ENCODE data around the gene MYEOV.
A peak's percentile ranks its signal among the peaks of the same experiment; 100 is the strongest.

MYEOV gene

DNA sequence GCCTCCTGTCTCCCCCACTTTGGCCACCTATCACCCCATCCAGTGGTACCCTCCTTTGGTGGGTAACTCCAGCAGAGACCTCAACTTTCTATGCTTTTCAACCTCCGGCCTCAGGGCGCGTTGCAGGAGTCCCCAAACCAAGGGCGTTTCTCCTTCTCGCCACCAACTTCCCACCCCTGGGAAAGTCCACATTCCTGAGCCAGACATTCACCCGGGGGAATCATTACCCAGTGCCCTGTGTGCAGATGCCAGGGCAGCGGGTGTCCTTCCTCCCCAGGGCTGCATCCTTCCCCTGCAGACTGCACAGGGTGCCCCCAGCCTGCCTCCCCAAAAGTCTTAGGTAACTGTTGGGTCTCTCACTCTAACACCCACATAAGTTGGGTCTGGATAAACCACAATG is 26.4 kb downstream of the MYEOV start:
- Histone ChIP-seq H2AK5ac (ENCODE audit: low read length) (no peak overlapping the region), H3K4me2 (ENCODE audit: low read length) (no peak overlapping the region), H3K4me1 (ENCODE audit: control insufficient read depth, low read depth, low read length) (peaks cover 3% of the 10 kb centered on the region), H3K4me3 (ENCODE audit: low read length) (no peak overlapping the region), H3K4ac (ENCODE audit: low read depth, low read length) (no peak overlapping the region), H3K23ac (ENCODE audit: low read length) (no peak overlapping the region), H2BK120ac (ENCODE audit: low read depth, low read length) (no peak overlapping the region), H3K27ac (ENCODE audit: low read depth, low read length) (no peak overlapping the region), H3K27me3 (ENCODE audit: insufficient read depth, low read length, poor library complexity) (no peaks in the 10 kb centered on the region), H3K79me2 (ENCODE audit: control insufficient read depth, insufficient read depth, low read length) (no peaks in the 10 kb centered on the region), H3K36me3 (ENCODE audit: control insufficient read depth, insufficient read depth, low read length) (no peaks in the 10 kb centered on the region), H2BK15ac (replicated peaks; ENCODE audit: low read depth) (no peak overlapping the region), H4K5ac (ENCODE audit: low read length) (no peak overlapping the region), H3K18ac (ENCODE audit: low read length) (no peak overlapping the region), H3K9ac (ENCODE audit: low read length) (no peak overlapping the region), H3K79me1 (ENCODE audit: low read length) (no peaks in the 10 kb centered on the region), H3K56ac (ENCODE audit: low read length) (no peak overlapping the region), H2BK5ac (ENCODE audit: low read length) (no peak overlapping the region), H4K8ac (ENCODE audit: low read depth, low read length) (no peak overlapping the region)
- WGBS (ENCODE audit: extremely low coverage, insufficient coverage, low lambda C conversion rate) = no CpG with 5 or more reads among the region's 7 CpGs
- DNase-seq = no peak

DNA sequence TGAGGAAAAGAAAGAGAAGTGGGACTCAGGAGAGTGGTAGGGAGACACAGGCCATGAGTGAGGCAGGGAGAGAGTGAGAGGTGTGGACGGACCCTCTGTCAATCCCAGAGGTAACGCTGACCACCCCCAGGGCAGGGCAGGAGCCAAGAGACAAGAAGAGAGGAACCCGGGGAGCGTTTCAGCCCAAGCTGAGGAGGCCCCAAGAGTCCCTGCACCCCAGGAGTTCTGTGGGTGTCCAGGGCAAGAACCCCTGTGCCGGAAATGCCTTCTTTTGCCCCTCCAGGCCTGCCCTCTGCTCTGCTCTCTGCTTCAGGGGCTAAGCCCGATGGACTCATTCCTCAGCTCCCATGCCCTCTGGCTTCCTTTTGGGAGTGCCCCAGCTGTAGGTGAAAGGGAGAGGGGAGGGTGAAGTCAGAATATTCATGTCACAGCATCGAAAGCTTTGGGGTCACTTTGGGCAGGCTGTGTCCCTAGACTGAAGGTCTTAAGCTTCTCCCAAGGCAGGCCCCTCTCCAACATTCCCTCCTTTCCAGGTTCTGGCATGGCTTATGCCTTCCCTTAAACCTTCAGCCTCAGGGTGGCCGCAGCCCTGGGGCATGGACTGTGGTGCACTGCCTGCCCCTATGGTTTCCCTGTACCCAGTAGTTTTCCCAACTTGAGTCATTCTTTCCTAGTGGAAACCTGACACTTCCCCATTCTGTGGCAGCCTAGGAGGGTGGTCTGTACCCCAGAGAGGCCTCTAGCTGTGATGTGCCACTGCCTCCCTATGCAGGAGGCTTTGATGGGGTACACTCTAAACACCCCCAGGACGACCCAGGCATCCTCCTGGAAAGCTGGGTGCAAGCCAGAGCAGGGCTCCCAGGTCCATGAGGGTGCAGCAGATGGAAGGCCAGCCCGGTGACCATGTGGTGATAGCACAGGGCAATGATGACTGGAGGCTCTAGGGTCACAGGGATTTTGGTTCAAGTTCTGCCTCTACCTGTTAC is 27.1 kb downstream of the MYEOV start:
- no peaks in the 10 kb centered on the region for H3K27me3 ChIP-seq (ENCODE audit: insufficient read depth, low read length, poor library complexity)
- H3K4me3 ChIP-seq (ENCODE audit: low read length) = no peak overlapping the region
- no peak overlapping the region for H4K5ac ChIP-seq (ENCODE audit: low read length)
- H4K8ac ChIP-seq (ENCODE audit: low read depth, low read length) = no peak overlapping the region
- H3K56ac ChIP-seq (ENCODE audit: low read length) = no peak overlapping the region
- H2BK5ac ChIP-seq (ENCODE audit: low read length) = no peak overlapping the region
- no peak for DNase-seq
- no peak overlapping the region for H2AK5ac ChIP-seq (ENCODE audit: low read length)
- no peaks in the 10 kb centered on the region for H3K79me1 ChIP-seq (ENCODE audit: low read length)
- no peak overlapping the region for H3K4ac ChIP-seq (ENCODE audit: low read depth, low read length)
- no peak overlapping the region for H3K9ac ChIP-seq (ENCODE audit: low read length)
- no peaks in the 10 kb centered on the region for H3K79me2 ChIP-seq (ENCODE audit: control insufficient read depth, insufficient read depth, low read length)
- no peak overlapping the region for H2BK15ac ChIP-seq (replicated peaks; ENCODE audit: low read depth)
- H3K4me1 ChIP-seq (ENCODE audit: control insufficient read depth, low read depth, low read length) = peaks cover 3% of the 10 kb centered on the region
- no peak overlapping the region for H3K27ac ChIP-seq (ENCODE audit: low read depth, low read length)
- H3K23ac ChIP-seq (ENCODE audit: low read length) = peak overlapping the region; percentile 24
- no peak overlapping the region for H3K4me2 ChIP-seq (ENCODE audit: low read length)
- WGBS (ENCODE audit: extremely low coverage, insufficient coverage, low lambda C conversion rate) = no CpG with 5 or more reads among the region's 10 CpGs
- H2BK120ac ChIP-seq (ENCODE audit: low read depth, low read length) = no peak overlapping the region
- no peaks in the 10 kb centered on the region for H3K36me3 ChIP-seq (ENCODE audit: control insufficient read depth, insufficient read depth, low read length)
- H3K18ac ChIP-seq (ENCODE audit: low read length) = no peak overlapping the region

DNA sequence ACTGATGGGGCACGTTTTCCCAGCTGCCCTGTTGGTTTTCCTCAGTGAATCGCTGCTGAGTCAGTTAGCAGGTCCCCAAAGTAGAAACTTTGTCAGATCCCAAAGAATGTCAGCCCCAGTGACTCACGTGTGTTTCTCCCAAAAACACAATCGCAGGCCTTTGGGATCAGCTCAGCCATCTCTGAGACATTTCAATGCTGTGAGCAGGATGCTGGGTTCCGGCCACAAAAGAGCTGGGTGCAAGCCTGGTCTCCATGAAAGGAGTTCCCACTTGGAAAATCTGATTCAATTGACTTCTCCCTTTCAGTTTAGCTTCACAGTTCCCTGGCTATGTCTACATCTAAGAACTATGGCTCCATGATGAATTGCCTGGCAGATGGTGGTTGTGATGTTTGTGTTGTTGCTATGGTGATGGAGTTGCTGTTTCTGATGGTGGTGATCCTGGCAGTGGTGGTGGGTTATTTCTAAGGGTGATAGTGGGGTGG is 28.0 kb downstream of the MYEOV start:
- no CpG with 5 or more reads among the region's 5 CpGs for WGBS (ENCODE audit: extremely low coverage, insufficient coverage, low lambda C conversion rate)

DNA sequence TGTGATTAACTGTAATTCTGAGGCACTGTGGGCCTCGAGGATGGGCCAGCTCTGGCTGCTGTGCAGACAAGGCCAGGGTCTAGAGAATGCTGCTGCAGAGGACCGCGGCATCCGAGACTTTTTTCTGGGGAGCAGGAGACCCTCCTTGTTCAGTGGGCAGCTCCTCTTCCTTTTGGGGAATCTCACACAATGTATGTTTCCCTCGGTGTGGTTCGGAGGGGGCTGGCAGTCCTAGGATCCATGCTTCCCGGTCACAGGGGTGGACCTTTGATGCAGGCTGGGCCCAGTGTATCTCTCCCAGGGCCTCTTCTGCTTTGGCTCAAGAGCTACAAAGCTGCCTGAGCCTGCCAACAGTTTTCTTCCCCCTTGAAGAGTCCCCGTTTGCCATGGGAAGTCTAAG is 31.5 kb downstream of the MYEOV start:
- Histone ChIP-seq H3K4me2 (ENCODE audit: low read length) (no peak overlapping the region), H3K27me3 (ENCODE audit: insufficient read depth, low read length, poor library complexity) (no peaks in the 10 kb centered on the region), H3K4me1 (ENCODE audit: control insufficient read depth, low read depth, low read length) (no peaks in the 10 kb centered on the region), H4K8ac (ENCODE audit: low read depth, low read length) (no peak overlapping the region), H2BK15ac (replicated peaks; ENCODE audit: low read depth) (no peak overlapping the region), H4K5ac (ENCODE audit: low read length) (no peak overlapping the region), H3K56ac (ENCODE audit: low read length) (no peak overlapping the region), H3K79me1 (ENCODE audit: low read length) (no peaks in the 10 kb centered on the region), H3K27ac (ENCODE audit: low read depth, low read length) (no peak overlapping the region), H3K79me2 (ENCODE audit: control insufficient read depth, insufficient read depth, low read length) (no peaks in the 10 kb centered on the region), H3K18ac (ENCODE audit: low read length) (no peak overlapping the region), H3K36me3 (ENCODE audit: control insufficient read depth, insufficient read depth, low read length) (no peaks in the 10 kb centered on the region), H2BK5ac (ENCODE audit: low read length) (no peak overlapping the region), H2AK5ac (ENCODE audit: low read length) (no peak overlapping the region), H3K23ac (ENCODE audit: low read length) (no peak overlapping the region), H3K4ac (ENCODE audit: low read depth, low read length) (no peak overlapping the region), H3K4me3 (ENCODE audit: low read length) (no peak overlapping the region), H3K9ac (ENCODE audit: low read length) (no peak overlapping the region), H2BK120ac (ENCODE audit: low read depth, low read length) (no peak overlapping the region)
- no peak for DNase-seq
- WGBS (ENCODE audit: extremely low coverage, insufficient coverage, low lambda C conversion rate) = no CpG with 5 or more reads among the region's 8 CpGs

More for the DNA sequence above, 28.0 kb downstream of the MYEOV start:
- Histone ChIP-seq H2AK5ac (ENCODE audit: low read length) (no peak overlapping the region), H3K27ac (ENCODE audit: low read depth, low read length) (no peak overlapping the region), H3K56ac (ENCODE audit: low read length) (no peak overlapping the region), H2BK15ac (replicated peaks; ENCODE audit: low read depth) (no peak overlapping the region), H3K27me3 (ENCODE audit: insufficient read depth, low read length, poor library complexity) (no peaks in the 10 kb centered on the region), H3K9ac (ENCODE audit: low read length) (no peak overlapping the region), H4K8ac (ENCODE audit: low read depth, low read length) (no peak overlapping the region), H3K79me1 (ENCODE audit: low read length) (no peaks in the 10 kb centered on the region), H3K4ac (ENCODE audit: low read depth, low read length) (no peak overlapping the region), H3K23ac (ENCODE audit: low read length) (no peak overlapping the region), H2BK120ac (ENCODE audit: low read depth, low read length) (no peak overlapping the region), H3K18ac (ENCODE audit: low read length) (no peak overlapping the region), H4K5ac (ENCODE audit: low read length) (no peak overlapping the region), H3K36me3 (ENCODE audit: control insufficient read depth, insufficient read depth, low read length) (no peaks in the 10 kb centered on the region), H3K4me1 (ENCODE audit: control insufficient read depth, low read depth, low read length) (peaks cover 3% of the 10 kb centered on the region), H3K4me2 (ENCODE audit: low read length) (no peak overlapping the region), H2BK5ac (ENCODE audit: low read length) (no peak overlapping the region), H3K4me3 (ENCODE audit: low read length) (no peak overlapping the region), H3K79me2 (ENCODE audit: control insufficient read depth, insufficient read depth, low read length) (no peaks in the 10 kb centered on the region)
- no peak for DNase-seq

DNA sequence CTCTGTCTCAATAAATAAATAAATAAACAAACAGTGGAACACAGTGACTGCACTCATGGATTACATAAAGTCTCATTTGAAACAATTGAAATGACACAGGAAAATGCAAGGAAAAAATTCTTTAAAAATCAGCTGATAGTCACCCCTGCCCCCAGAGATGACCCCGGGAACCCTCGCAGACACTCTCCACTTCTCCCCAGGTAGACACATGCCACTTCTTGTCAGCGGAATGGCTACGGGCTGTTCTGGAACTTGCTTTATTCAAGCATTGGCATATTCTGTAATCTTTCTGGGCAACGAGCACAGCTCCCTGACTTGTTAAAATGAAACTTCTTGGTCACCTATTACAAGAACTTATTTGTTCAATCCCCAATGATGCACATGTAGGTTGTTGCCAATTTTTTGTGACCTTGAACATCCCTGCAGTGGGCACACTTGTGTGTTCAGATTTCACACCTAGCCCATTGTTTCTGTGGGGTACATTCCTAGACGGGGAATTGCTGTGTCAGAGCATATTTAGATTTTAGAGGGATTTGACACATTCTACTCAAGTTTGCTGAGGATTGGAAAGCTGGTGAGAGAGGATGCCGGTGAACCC is 32.8 kb downstream of the MYEOV start:
- Histone ChIP-seq H3K36me3 (ENCODE audit: control insufficient read depth, insufficient read depth, low read length) (no peaks in the 10 kb centered on the region), H2AK5ac (ENCODE audit: low read length) (no peak overlapping the region), H3K4me3 (ENCODE audit: low read length) (no peak overlapping the region), H2BK5ac (ENCODE audit: low read length) (no peak overlapping the region), H3K9ac (ENCODE audit: low read length) (no peak overlapping the region), H2BK15ac (replicated peaks; ENCODE audit: low read depth) (no peak overlapping the region), H3K23ac (ENCODE audit: low read length) (no peak overlapping the region), H4K5ac (ENCODE audit: low read length) (no peak overlapping the region), H3K56ac (ENCODE audit: low read length) (no peak overlapping the region), H4K8ac (ENCODE audit: low read depth, low read length) (no peak overlapping the region), H3K18ac (ENCODE audit: low read length) (no peak overlapping the region), H3K27ac (ENCODE audit: low read depth, low read length) (no peak overlapping the region), H3K4me2 (ENCODE audit: low read length) (no peak overlapping the region), H3K4ac (ENCODE audit: low read depth, low read length) (no peak overlapping the region), H2BK120ac (ENCODE audit: low read depth, low read length) (no peak overlapping the region), H3K79me1 (ENCODE audit: low read length) (no peaks in the 10 kb centered on the region), H3K27me3 (ENCODE audit: insufficient read depth, low read length, poor library complexity) (no peaks in the 10 kb centered on the region), H3K79me2 (ENCODE audit: control insufficient read depth, insufficient read depth, low read length) (no peaks in the 10 kb centered on the region), H3K4me1 (ENCODE audit: control insufficient read depth, low read depth, low read length) (no peaks in the 10 kb centered on the region)
- WGBS (ENCODE audit: extremely low coverage, insufficient coverage, low lambda C conversion rate) = no CpG with 5 or more reads among the region's 7 CpGs
- DNase-seq = no peak

Measured in mesendoderm (in vitro differentiated cells).